Chondrocyte (in vitro differentiated cells): Measurements from ENCODE around the gene LTA4H. TPM values are rescaled to one million over a fixed set of nuclear protein-coding genes. Genes with fewer than 3 reads are reported as not detected.

Experiments
- DNase-seq: peaks from one replicate; pipeline ENCODE4 v3.0.0; 2021; ENCODE audit warnings: mixed read lengths, low spot score
- H3K27ac Mint-ChIP-seq: one replicate; pipeline ENCODE4 v1.8.0; 2021; ENCODE audit warnings: mild to moderate bottlenecking, moderate library complexity, mixed read lengths; ENCODE audit not compliant: unreplicated experiment
- H3K27me3 Mint-ChIP-seq: 2 replicates; pipeline ENCODE4 v1.8.0; 2021; ENCODE audit warnings: low read depth, mixed read lengths
- H3K36me3 Mint-ChIP-seq: 2 replicates; pipeline ENCODE4 v1.8.0; 2021; ENCODE audit warnings: low read depth, mixed read lengths
- H3K4me1 Mint-ChIP-seq: 2 replicates; pipeline ENCODE4 v1.8.0; 2021; ENCODE audit warnings: low read depth, mild to moderate bottlenecking, mixed read lengths
- H3K4me3 Mint-ChIP-seq: one replicate; pipeline ENCODE4 v1.8.0; 2021; ENCODE audit warnings: mild to moderate bottlenecking, moderate library complexity, mixed read lengths; ENCODE audit not compliant: unreplicated experiment
- H3K9me3 Mint-ChIP-seq: 2 replicates; pipeline ENCODE4 v1.8.0; 2021; ENCODE audit warnings: low read depth, mixed read lengths
- CTCF ChIP-seq: fragments of 200-600 bp; sonication (generic); IDR thresholded peaks from 2 replicates; pipeline ENCODE4 v1.5.0; 2021; ENCODE audit warnings: antibody characterized with exemption, mild to moderate bottlenecking, moderate library complexity
- total RNA-seq: library from RNA; stranded (reverse); gene quantifications from 3 replicates; pipeline ENCODE4 v1.2.1, GENCODE V29; 2021

The LTA4H gene
- total RNA-seq, 1 donor from 2014 or later: 55.0 TPM

- DNase-seq: no peak
- Mint-ChIP-seq H3K4me3 (no peak overlapping the region), H3K27me3 (peaks cover 1% of the 10 kb centered on the region), H3K4me1 (no peaks in the 10 kb centered on the region), H3K27ac (no peak overlapping the region), H3K9me3 (no peaks in the 10 kb centered on the region), H3K36me3 (peaks cover 6% of the 10 kb centered on the region)
- no peak for TF ChIP-seq CTCF
Measured at GRCh38 chr12:95984682-95985081, 50.7 kb downstream of the LTA4H start.

DNA sequence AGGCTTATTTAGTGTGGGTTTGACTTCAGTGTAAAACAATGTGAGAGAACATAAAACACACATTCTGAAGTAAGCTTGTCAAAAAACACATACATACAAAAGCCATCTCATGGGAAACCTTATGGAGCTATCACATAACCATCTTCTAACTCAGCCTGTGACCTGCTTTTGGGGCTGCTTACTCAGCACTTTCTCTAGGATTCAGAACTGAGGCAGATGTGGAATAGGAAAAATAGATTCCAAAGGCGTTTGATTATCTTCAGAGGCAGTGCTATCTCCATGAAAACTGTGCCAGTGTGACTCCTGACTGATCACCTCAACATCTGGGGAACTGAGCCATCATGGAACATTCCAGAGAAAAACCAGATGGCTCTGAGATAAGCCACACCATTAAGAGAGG is 52.8 kb downstream of the LTA4H start:
- H3K9me3 Mint-ChIP-seq: no peaks in the 10 kb centered on the region
- H3K4me1 Mint-ChIP-seq: no peaks in the 10 kb centered on the region
- peaks cover 2% of the 10 kb centered on the region for H3K36me3 Mint-ChIP-seq
- no peaks in the 10 kb centered on the region for H3K27me3 Mint-ChIP-seq
- H3K4me3 Mint-ChIP-seq: no peak overlapping the region
- no peak overlapping the region for H3K27ac Mint-ChIP-seq
- DNase-seq: no peak
- TF ChIP-seq CTCF: no peak

DNA sequence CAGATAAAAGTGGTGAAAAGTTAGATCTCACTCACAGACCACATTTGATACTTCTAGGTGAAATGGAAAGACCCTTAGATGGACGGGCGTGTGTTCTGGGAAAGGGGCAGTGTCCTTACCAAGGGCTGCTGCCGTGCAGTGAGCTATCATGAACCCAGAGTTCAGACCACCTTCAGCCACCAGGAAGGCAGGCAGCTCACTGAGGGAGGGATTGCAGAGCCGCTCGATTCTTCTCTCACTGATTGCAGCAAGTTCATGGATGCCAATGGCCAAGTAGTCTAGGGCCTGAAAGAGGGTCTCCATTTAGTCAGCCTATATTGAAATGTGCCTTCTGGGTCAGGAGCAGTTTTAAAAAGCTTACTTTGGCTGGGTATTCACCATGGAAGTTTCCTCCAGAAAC is 55.0 kb downstream of the LTA4H start:
- no peaks in the 10 kb centered on the region for H3K4me1 Mint-ChIP-seq
- DNase-seq: no peak
- H3K36me3 Mint-ChIP-seq: no peaks in the 10 kb centered on the region
- H3K27me3 Mint-ChIP-seq: no peaks in the 10 kb centered on the region
- H3K4me3 Mint-ChIP-seq: no peak overlapping the region
- TF ChIP-seq CTCF: no peak
- no peaks in the 10 kb centered on the region for H3K9me3 Mint-ChIP-seq
- no peak overlapping the region for H3K27ac Mint-ChIP-seq

DNA sequence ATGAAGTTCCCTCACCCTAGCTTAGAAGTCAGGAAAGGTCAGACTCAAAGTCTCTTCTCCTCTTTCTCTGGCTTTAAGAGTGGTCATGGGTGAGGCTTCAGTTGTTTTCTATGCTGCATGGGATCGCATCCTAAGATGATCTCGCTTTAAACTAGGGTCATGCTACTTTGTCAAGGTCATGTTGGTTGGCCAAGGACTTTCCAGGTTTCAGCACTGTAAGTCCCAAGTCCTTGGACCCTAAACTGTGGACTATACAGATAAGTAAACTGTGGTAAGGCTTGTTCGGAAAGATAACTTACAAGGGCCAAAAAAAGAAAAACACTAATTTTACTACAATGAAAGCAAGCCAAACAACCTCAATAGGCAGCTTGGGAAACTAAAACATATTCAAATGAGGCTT is 56.6 kb downstream of the LTA4H start:
- DNase-seq: no peak
- Mint-ChIP-seq H3K9me3 (no peaks in the 10 kb centered on the region), H3K27me3 (no peaks in the 10 kb centered on the region), H3K4me3 (no peak overlapping the region), H3K4me1 (no peaks in the 10 kb centered on the region), H3K27ac (no peak overlapping the region), H3K36me3 (no peaks in the 10 kb centered on the region)
- TF ChIP-seq CTCF: no peak

DNA sequence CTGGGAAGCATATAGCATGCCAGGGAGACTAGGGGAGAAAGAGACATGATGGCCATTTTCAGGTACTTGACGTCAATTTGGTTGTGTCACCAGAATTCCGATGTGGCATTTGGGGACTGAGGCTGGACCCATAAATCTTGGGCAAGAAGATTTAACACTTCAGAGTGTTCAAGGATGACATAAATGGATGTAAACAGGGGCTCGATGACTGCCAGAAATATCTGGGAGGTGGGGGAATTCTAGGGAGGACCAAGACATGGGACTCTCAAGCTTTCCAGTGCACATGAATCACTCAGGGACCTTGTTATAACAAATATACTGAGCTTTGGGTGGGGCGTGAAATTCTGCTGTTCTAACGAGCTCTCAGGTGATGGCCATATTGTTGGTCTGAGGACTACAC is 57.0 kb downstream of the LTA4H start:
- no peak for DNase-seq
- no peaks in the 10 kb centered on the region for H3K4me1 Mint-ChIP-seq
- H3K27ac Mint-ChIP-seq: no peak overlapping the region
- H3K27me3 Mint-ChIP-seq: no peaks in the 10 kb centered on the region
- H3K4me3 Mint-ChIP-seq: no peak overlapping the region
- no peaks in the 10 kb centered on the region for H3K36me3 Mint-ChIP-seq
- H3K9me3 Mint-ChIP-seq: no peaks in the 10 kb centered on the region
- no peak for TF ChIP-seq CTCF
